Hematopoietic multipotent progenitor cell treated with erythropoietin and hydrocortisone succinate and interleukin-3 and kit ligand, for 15 days (in vitro differentiated cells): ENCODE data around the gene KPNA1.
A peak's percentile ranks its signal among the peaks of the same experiment; 100 is the strongest.

Experiments
- DNase-seq: peaks from one replicate; pipeline ENCODE4 v3.0.0-alpha.2; 2015; ENCODE audit warnings: low spot score

The KPNA1 gene

GRCh38 chr3:122514123-122515019 is at the start of gene KPNA1:
TSS of gene KPNA1 (minus strand) at chr3:122514939. CDS start at chr3:122496565, 18,374 bp downstream.
- peak; percentile 90 for DNase-seq

DNA sequence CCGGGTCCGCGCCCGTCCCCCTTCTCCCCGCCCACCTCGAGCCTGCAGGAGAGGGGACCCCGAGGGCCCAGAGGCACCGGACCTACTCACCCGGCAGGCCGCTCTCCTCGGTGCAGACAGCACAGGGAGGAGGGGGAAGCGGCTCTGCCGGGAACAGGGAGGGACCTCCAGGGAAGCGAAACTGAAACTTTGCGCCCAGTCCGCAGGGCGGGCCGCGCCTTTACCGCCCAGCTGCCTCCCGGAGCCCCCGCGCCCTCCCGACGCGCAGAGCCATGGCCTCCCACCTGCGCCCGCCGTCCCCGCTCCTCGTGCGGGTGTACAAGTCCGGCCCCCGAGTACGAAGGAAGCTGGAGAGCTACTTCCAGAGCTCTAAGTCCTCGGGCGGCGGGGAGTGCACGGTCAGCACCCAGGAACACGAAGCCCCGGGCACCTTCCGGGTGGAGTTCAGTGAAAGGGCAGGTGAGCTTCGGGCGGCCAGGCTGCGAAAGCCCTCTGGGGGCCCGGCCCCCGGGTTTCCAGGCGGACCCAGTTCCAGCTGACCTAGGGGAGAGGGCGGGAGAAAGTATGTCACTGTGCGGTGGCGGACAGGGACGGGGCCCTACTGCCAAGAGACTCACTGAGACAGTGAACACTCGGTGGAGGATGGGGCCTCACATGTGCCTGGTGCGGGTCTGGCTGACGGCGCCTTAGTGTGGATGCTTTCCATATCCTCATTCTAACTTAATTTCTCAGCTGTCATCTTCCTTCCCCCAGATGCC is 49.6 kb upstream of the KPNA1 start, which contains the start of the genes DTX3L and PARP9:
Gene DTX3L (plus strand): TSS at position 184 of the 758 bp plus-strand sequence. CDS start 89 bp downstream, at position 273.
Gene PARP9 (minus strand): TSS at position 146 of the 758 bp plus-strand sequence. CDS start 4,680 bp downstream, outside the sequence.
- DNase-seq: peak; percentile 84

DNA sequence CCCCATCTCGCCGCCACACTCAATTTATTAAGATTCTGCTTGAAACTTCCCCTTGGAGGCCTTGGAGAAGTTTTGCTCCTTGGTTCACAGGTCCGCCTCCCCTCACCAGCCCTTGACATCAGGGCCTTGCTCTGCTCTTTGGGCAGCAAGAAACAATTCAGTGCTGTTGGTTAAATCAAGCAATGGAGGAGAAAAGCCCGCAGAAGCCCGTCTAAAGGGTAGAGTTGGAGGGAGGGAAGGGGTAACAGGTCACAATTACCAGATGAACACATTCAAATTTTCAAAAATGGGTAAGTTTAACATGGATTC is 48.9 kb upstream of the KPNA1 start:
- DNase-seq: peak; percentile 31

DNA sequence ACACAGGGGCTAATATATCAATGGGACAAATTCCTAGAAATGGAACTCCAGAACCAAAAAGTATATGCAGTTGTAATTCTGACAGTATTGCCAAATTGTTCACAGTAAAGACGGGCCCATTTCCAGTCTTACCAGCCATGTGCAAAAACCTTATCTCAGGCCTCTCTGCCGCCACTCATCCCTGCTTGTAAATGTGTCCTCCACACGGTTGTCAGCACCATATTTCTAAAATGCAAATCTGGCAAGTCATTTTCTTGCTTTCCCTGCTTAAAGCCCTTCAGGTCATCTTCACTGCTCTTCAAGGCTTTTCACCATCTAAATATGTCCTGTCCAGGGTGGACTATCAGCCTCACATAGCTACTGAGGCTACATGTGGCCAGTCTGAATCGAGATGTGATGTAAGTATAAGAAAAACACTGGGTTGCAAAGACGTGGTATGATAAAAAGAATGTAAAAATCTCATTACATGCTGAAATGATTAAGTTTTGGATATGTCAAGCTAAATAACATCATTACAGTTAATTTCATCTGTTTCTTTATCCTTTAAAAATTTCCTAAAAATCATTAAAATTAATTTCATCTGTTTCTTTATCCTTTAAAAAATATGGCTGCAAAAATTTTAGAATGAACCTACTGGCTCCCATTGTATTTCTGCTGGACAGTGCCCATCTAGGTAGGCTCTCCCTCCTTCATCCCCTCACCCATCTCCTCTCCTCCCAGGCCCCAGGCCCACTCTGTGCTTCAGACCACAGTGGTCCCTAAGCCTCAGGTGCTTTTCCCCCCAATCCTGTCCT is 48.4 kb upstream of the KPNA1 start:
- DNase-seq: peak; percentile 22

DNA sequence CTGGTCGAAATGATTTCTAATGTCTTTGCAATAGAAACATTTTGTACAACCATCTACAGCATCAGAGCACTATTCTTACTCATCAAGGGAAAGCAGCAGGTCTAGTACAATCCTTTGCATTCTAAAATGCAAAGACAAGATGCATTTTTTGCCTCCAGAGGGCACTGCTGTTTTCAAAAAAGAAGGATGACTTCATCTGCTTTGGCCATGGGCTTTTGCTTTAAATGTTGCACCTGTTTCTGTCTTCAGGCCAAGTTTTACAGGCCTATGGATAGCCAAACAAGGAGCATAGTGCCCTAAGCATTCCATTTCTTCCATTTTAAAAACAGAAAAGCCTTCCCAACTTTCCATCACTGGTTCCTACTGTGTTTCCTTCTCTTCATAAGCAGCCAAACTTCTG is 45.9 kb upstream of the KPNA1 start:
- DNase-seq: peak; percentile 74

GRCh38 chr3:122559906-122560305 is 45.2 kb upstream of the KPNA1 start:
- DNase-seq: no peak

DNA sequence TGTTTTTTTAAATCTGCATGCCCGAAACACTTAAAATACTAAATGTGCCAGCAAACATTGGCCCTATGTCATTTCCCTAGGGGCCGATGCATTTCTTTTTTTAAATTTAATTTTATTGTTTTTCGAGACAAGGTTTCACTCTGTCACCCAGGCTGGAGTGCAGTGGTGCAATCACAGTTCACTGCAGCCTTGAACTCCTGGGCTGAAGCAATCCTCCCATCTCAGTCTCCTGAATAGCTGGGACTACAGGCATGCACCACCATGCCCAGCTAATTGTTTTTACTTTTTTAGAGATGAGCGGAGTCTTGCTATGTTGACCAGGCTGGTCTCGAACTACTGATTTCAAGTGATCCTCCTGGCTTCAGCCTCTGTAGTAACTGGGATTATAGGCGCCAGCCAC is 43.9 kb upstream of the KPNA1 start:
- no peak for DNase-seq

- no peak for DNase-seq
These were observed 42.6 kb upstream of the KPNA1 start for GRCh38 chr3:122557356-122557755.

DNA sequence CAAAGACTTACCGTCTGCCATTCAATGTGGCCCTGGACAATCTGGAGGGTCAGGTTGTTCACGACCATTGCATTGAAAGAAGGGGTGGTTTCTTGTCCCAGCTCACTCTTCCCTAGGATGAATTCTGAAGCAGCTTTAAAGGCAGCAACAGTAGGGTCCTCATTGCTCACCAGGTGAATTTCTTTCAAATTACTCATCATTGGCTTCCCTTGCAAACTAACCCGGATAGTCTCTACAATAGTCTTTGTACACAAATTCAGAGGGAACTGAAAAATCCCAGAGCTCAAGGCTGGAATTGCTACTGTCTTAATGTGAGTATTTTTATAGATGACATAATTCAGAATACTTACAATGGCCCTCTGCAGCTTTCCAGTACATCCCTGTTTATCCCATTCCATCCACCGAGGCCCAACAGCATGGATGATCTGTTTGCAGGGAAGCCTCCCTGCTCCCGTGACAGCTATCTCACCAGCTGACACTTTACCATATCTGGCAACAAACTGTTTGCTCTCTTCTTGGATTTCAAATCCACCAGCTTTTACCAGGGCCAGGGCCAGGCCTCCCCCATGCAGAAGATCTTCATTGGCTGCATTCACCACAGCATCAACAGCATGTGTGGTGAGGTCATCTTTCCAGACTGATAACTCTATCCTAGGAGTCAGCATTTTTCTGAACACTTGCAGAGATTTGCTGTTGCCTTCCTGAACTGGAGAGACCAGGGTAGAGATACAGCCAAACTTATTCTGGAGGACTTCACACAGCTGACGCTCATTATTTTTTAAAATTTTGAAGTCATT is 40.7 kb upstream of the KPNA1 start:
- no peak for DNase-seq

DNA sequence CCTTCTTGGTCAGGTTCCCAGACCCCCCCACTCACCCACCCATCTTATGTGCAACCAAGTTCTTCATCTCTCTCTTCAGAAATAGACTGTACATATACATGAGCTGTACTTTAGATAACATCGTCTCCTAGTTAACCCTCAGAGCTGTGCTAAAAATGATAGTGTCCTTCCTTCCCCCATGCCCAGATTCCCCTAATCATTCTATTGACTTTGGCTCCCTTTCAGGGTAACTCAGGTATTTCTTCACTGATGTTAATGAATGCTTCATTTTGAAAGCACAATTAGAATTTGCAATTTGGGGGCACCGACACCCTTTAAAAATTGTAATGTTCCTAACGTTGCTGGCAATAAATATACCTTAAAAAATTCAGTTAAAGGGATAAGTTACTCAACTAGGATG is 38.4 kb upstream of the KPNA1 start:
- DNase-seq: no peak

DNA sequence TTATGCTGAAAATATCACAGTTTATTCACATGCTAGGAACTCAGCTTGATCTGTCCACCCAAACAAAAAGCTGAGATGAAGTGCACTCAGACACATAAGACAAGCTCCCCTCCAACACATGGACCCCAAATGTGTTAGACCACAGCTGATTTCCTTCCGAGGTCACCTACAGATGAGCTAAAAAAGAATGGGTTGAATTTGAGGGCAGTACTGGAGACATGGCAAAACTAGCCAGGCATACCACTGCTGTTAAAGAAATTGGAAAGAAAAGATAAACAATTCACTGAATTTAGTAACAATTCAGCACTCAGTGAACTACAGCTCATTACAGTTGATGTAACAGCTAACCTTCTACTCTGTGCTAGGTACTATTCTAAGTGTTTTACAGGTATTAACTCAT is 33.9 kb upstream of the KPNA1 start:
- DNase-seq: no peak

DNA sequence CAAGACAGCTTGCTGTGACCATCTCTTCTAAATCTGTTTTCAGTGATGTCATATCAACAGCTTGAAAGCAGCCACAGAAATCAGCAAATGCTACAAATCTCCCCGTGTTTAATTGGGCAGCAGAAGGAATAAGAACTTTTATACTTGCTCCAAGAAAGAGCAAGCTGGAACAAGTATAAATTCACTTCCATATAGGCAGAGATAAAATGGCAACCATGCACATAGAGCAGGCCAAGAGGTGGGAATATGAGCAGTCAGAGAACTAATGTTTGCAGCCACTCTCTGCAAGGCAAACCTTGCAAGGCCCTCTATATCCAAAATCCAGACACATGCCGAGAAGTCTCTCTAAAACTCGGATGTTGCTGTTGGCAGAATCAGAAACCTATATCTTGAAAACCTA is 33.3 kb upstream of the KPNA1 start:
- DNase-seq: no peak

DNA sequence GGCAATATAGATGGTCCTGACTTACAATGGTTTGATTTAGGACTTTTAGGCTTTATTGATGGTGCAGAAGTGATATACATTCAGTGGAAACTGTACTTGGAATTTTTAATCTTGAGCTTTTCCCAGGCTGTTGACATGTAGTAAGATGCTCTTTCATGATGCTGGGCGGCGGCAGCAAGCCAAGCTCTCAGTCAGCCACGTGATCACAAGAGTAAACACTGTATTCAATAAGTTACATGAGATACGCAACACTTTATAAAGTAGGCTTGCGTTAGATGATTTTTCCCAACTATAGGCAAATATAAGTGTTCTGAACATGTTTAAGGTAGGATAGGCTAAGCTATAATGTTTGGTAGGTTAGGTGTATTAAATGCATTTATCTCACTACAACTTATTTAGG is 31.4 kb upstream of the KPNA1 start:
- no peak for DNase-seq

GRCh38 chr3:122538956-122539490 is 24.3 kb upstream of the KPNA1 start:
- DNase-seq: no peak

- DNase-seq: no peak
These were observed 21.9 kb upstream of the KPNA1 start for GRCh38 chr3:122536632-122537001.

- DNase-seq: no peak
These were observed 21.4 kb upstream of the KPNA1 start for GRCh38 chr3:122535964-122536631.

DNA sequence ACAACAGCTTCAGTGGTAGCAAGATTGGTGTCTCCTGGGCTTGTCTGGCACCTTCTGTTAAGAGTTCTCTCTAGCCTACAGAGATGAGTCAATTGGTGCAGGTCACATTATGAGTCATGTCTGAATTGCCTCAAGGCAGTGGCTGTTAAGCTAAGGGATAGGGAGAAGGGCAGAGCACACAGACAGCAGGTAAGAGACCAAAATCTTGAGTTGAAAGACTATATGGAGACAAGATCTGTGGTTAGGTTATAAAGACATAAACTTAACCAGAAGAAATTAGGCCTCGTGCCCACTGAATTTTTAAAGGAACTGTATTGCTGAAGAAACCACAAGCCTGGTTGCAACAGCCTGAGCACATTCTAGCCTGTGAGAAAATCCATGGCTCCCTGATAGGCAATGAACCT is 19.2 kb upstream of the KPNA1 start:
- DNase-seq: no peak

- DNase-seq: no peak
These were observed 18.7 kb upstream of the KPNA1 start for GRCh38 chr3:122533480-122533879.

GRCh38 chr3:122530164-122530563 is 15.4 kb upstream of the KPNA1 start:
- no peak for DNase-seq

GRCh38 chr3:122523317-122523716 is 8.6 kb upstream of the KPNA1 start:
- DNase-seq: no peak

DNA sequence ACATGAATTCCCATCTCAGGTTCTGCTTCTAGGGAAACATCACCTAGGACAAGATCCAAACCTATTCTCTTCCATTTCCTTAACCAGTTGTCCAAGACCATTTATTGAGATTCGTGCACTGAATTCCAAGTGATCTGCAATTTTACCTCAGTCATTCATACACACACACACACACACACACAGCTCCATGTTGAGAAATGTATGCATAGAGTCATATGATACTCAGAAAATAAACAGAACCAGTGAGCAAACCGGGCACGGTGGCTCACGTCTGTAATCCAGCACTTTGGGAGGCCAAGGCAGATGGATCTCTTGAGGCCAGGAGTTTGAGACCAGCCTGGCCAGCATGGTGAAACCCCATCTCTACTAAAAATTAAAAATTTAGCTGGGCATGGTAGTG is 6.1 kb upstream of the KPNA1 start:
- no peak for DNase-seq
